Measurements from ENCODE around the gene RNF215. TPM values are rescaled to one million over a fixed set of nuclear protein-coding genes. Genes with fewer than 3 reads are reported as not detected.

Gene RNF215
- total RNA-seq, 1 experiment from 2014 or later = 14.2 TPM

DNA sequence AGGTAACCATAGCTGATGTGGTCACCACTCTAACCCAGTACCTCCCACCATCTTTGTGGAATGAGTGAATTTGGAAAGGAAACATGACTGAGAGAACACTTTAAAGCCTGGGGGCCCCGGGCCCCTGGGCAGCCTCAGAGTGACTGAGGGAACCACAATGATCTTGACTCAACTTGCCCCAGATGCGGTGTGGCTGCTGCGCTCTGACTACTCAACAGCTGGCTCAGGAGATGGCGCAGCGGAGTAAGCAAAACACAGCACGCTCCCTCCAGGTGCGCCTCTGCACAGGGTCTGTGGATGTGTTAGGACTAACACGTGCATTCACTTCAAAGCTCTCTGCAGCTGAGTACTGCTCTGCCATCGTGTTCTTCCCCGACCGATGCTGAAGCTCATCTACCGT lies 5.9 kb downstream of the RNF215 start:
- in situ Hi-C loops (cut with HindIII; ENCODE audit: low pct_unique_long_range_greater_than_20kb, low sequenced_read_pairs) = loop anchor here (25.0 kb wide), 1 partner anchor 94 kb away; the partner anchor contains the start of gene CASTOR1
- DNase-seq (ENCODE audit: low read depth, low spot score) = no peak

- DNase-seq (ENCODE audit: low read depth, low spot score) = no peak
- in situ Hi-C loops (cut with HindIII; ENCODE audit: low pct_unique_long_range_greater_than_20kb, low sequenced_read_pairs) = loop anchor here (25.0 kb wide), 1 partner anchor 93 kb away; the partner anchor contains the start of gene CASTOR1
Measured at GRCh38 chr22:30380011-30380410, 7.2 kb downstream of the RNF215 start.

GRCh38 chr22:30375312-30375849 lies 11.8 kb downstream of the RNF215 start:
- in situ Hi-C loops (cut with HindIII; ENCODE audit: low pct_unique_long_range_greater_than_20kb, low sequenced_read_pairs) = loop anchor here (25.0 kb wide), 1 partner anchor 88 kb away; the partner anchor contains the start of gene CASTOR1
- DNase-seq (ENCODE audit: low read depth, low spot score) = no peak

- in situ Hi-C loops (cut with HindIII; ENCODE audit: low pct_unique_long_range_greater_than_20kb, low sequenced_read_pairs) = no loop called here
- no peak for DNase-seq (ENCODE audit: low read depth, low spot score)
Measured at GRCh38 chr22:30373331-30374325, 13.6 kb downstream of the RNF215 start.

DNA sequence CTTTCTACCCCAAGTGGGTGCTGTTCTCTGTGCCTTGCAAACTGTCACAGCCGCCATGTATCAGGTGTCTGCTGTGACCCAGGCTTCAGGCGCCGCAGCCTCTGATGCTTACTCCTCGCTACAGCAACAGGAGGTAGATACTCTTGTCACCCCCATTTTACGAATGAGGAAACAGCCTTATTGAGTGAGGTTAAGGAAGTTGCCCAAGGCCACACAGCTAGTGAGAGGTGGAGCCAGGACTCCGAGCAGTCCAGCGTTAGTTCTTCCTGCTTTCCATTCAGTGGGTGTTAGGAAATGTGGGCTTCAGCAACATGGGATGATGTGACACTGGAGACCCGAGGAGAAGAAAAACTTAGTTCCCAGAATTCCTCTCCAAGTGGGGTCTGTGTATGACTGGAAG lies 14.3 kb downstream of the RNF215 start:
- in situ Hi-C loops (cut with HindIII; ENCODE audit: low pct_unique_long_range_greater_than_20kb, low sequenced_read_pairs) = no loop called here

GRCh38 chr22:30371981-30372380 lies 15.2 kb downstream of the RNF215 start:
- in situ Hi-C loops (cut with HindIII; ENCODE audit: low pct_unique_long_range_greater_than_20kb, low sequenced_read_pairs) = no loop called here
- DNase-seq (ENCODE audit: low read depth, low spot score) = no peak

More for the DNA sequence above, 14.3 kb downstream of the RNF215 start:
- DNase-seq (ENCODE audit: low read depth, low spot score) = no peak

GRCh38 chr22:30371321-30371720 lies 15.9 kb downstream of the RNF215 start:
- in situ Hi-C loops (cut with HindIII; ENCODE audit: low pct_unique_long_range_greater_than_20kb, low sequenced_read_pairs) = no loop called here
- DNase-seq (ENCODE audit: low read depth, low spot score) = no peak

DNA sequence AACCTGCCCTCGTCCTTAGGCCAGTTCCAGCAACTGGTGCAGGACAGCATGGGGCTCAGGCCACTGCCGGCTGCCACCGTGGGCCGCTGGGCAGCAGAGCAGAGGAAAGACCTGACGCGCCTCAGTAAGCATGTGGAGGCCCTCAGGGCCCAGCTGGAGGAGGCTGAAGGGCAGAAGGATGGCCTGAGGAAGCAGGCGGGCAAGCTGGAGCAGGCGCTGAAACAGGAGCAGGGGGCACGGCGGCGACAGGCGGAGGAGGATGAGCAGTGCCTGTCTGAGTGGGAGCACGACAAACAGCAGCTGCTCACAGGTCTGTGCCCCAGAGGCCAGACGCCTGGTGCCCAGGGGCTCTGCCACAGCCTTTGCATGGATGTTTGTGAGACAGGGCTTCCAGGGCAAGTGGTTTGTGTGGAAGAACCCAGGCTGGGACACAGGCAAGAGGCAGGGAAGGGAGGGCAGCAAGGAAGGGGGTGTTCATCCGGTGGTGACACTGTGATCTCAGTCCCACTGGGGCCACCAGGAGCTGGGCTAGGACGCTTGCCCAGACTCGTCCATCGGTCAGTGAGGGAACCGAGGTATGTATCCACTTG lies 16.5 kb downstream of the RNF215 start:
- no peak for DNase-seq (ENCODE audit: low read depth, low spot score)
- in situ Hi-C loops (cut with HindIII; ENCODE audit: low pct_unique_long_range_greater_than_20kb, low sequenced_read_pairs) = no loop called here

GRCh38 chr22:30368420-30368819 lies 18.8 kb downstream of the RNF215 start:
- DNase-seq (ENCODE audit: low read depth, low spot score) = no peak
- in situ Hi-C loops (cut with HindIII; ENCODE audit: low pct_unique_long_range_greater_than_20kb, low sequenced_read_pairs) = no loop called here

DNA sequence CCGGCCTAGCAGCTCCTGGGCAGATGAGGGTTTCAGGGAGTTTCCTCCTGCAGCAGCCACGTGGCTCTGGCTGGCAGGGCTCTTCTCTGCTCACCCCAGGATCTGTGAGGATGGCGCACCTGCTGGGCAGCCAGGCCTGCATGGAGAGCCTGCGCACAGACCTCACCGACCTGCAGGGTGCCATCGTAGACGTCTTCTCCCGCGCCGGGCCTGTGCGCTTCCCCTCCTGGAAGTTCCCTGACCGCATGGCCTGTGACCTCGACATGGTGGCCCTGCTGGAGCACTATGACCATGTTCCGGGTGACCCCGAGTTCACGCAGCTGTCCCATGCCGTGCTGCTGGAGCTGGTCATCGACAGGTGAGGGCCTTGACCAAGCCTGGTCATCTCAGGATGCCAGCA lies 21.3 kb downstream of the RNF215 start:
- in situ Hi-C loops (cut with HindIII; ENCODE audit: low pct_unique_long_range_greater_than_20kb, low sequenced_read_pairs) = no loop called here
- DNase-seq (ENCODE audit: low read depth, low spot score) = no peak

DNA sequence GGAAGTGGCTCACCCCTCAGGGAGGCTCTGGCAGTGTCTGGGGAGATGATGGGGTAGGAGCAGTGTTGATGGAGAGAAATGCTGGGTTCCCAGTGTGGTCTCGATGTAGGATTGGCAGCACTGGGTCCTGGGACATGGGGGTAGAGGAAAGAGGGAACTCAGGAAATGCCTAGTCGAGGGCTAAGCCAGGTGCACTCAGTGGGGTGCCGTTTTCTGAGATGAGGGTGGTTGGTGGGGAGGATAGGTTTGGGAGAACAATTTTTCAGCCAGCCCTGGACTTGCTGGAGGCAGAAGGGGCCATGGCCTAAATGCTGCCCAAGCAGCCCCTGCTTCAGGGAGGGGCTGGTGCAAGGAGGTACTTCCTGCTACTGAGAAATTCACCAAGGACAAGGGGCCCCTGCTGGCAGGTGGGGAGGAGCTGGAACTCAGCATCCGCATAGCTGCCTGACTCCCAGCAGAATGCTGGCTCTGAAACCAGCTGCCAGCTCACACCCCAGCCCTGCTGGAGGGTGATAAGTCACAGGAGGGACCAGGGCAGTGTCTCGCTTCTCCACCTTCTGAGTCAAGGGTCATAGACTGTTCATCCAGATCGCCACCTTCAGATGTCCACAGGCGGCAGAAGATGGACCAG lies 24.4 kb downstream of the RNF215 start:
- no peak for DNase-seq (ENCODE audit: low read depth, low spot score)
- in situ Hi-C loops (cut with HindIII; ENCODE audit: low pct_unique_long_range_greater_than_20kb, low sequenced_read_pairs) = no loop called here

DNA sequence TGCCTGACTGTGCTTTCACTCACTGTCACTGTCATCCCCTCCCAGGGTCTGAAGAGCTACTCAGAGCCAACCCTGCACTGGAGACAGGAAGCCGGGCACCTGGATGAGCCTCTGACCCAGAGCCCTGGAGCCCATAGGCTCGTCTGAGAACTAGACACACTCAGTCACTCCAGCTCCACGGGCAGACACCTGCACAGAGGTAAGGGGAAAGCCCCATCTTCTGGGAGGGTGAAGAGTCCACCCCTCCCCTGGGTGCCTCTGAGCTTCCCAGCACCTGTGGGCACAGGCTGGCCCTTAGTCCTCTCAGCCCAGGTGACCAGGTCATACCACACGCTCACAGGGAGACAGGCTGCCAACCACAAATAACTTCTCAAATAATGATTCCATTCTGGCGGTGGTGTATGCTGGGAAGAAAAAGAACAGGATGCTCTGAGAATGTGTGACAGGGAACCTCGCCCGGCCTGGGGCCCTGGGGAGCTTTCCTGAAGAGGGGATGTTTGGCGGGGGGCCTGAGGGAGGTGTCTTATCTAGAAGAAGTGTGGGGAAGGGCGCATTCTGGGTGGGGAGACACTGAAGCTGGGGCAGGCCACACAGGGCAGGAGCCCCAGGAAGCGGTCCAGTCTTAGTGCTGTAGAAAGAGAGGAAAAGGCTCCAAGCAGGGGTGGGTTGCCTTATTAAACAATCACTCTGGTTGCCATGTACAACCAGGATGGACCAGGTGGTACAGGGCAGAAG lies 25.1 kb downstream of the RNF215 start:
- no peak for DNase-seq (ENCODE audit: low read depth, low spot score)
- in situ Hi-C loops (cut with HindIII; ENCODE audit: low pct_unique_long_range_greater_than_20kb, low sequenced_read_pairs) = no loop called here

DNA sequence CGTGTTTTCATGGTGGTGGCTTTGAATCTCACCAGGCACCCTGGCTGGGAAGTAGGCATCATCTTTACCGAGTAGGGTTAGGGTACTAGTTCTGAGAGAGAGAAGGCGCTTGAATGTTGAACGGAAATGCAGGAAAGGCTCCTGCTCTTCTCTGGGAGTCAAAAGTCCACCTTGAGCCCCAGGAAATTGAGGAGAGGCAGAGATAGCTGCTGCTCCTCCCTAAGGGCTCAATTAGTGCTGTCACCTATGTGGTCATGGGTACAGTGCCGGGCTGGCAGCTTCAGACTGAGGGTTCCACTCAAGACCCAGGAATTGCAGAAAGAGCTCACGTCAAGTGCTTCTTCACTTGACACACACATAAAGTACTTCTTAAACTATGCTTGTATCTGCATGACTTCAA lies 28.7 kb downstream of the RNF215 start:
- DNase-seq (ENCODE audit: low read depth, low spot score) = no peak
- in situ Hi-C loops (cut with HindIII; ENCODE audit: low pct_unique_long_range_greater_than_20kb, low sequenced_read_pairs) = no loop called here

DNA sequence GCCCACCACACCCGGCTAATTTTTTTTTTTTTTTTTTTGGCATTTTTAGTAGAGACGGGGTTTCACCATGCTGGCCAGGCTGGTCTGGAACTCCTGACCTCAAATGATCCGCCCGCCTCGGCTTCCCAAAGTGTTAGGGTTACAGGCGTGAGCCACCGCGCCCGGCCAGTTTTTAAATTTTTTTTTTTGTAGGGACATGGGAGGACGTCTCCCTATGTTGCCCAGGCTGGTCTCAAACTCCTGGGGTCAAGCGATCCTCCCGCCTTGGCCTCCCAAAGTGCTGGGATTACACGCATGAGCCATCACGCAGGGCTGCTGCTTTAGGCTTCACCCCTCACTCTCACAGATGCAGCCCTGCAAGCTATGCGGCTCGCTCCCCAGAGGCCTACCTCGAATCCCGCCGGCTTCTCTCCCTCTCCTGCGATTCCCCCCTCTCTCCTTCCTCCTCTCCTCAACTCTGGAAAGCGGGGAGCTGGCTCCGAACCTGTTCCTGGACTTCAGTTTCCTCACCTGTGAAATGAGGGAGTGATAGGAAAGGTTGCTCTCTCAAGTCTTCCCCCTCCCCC lies 29.5 kb downstream of the RNF215 start:
- in situ Hi-C loops (cut with HindIII; ENCODE audit: low pct_unique_long_range_greater_than_20kb, low sequenced_read_pairs) = no loop called here
- no peak for DNase-seq (ENCODE audit: low read depth, low spot score)

GRCh38 chr22:30357236-30357570 lies 30.0 kb downstream of the RNF215 start:
- in situ Hi-C loops (cut with HindIII; ENCODE audit: low pct_unique_long_range_greater_than_20kb, low sequenced_read_pairs) = no loop called here
- no peak for DNase-seq (ENCODE audit: low read depth, low spot score)

- peak; percentile 89 for DNase-seq (ENCODE audit: low read depth, low spot score)
Measured at GRCh38 chr22:30356449-30357235, 30.6 kb downstream of the RNF215 start, which contains the start of the genes CCDC157 and SF3A1. TSS of gene CCDC157 (plus strand) at chr22:30357007. CDS start at chr22:30366001, 8,994 bp downstream. TSS of gene SF3A1 (minus strand) at chr22:30356894. CDS start at chr22:30356792, 102 bp downstream.

More at GRCh38 chr22:30356449-30357235, 30.6 kb downstream of the RNF215 start, which contains the start of the genes CCDC157 and SF3A1:
- in situ Hi-C loops (cut with HindIII; ENCODE audit: low pct_unique_long_range_greater_than_20kb, low sequenced_read_pairs) = no loop called here
